ENCODE measurements around the gene RASA2.
"Not testable (repeated sequence)": the region's sequence is repeated elsewhere in the genome, so short reads cannot be mapped to it uniquely, and the experiment has no call there.

The RASA2 gene

GRCh38 chr3:141460097-141460704 is 26.6 kb upstream of the RASA2 start:
- DNase-seq = peak; percentile 89

- DNase-seq = no peak
These were observed 24.5 kb upstream of the RASA2 start for GRCh38 chr3:141462176-141462859.

- DNase-seq = no peak
These were observed 21.6 kb upstream of the RASA2 start for GRCh38 chr3:141465221-141465620.

- no peak for DNase-seq
These were observed 20.1 kb upstream of the RASA2 start for GRCh38 chr3:141466633-141467169.

GRCh38 chr3:141469720-141470119 is 17.1 kb upstream of the RASA2 start:
- no peak for DNase-seq

GRCh38 chr3:141471160-141471559 is 15.7 kb upstream of the RASA2 start:
- no peak for DNase-seq

- peak; percentile 46 for DNase-seq
These were observed 10.8 kb upstream of the RASA2 start for GRCh38 chr3:141476033-141476432.

- no peak for DNase-seq
These were observed 9.6 kb upstream of the RASA2 start for GRCh38 chr3:141477224-141477623.

GRCh38 chr3:141478139-141478538 is 8.7 kb upstream of the RASA2 start:
- DNase-seq = no peak

- not testable (repeated sequence) for DNase-seq
These were observed 8.0 kb upstream of the RASA2 start for GRCh38 chr3:141478840-141479239.

- DNase-seq = no peak
These were observed 4.4 kb upstream of the RASA2 start for GRCh38 chr3:141482245-141482922.

GRCh38 chr3:141484701-141485287 is 2.0 kb upstream of the RASA2 start:
- DNase-seq = no peak

- peak; percentile 31 for DNase-seq
These were observed 959 bp upstream of the RASA2 start for GRCh38 chr3:141485641-141486495.

GRCh38 chr3:141486496-141486745 is 406 bp upstream of the RASA2 start:
- DNase-seq = no peak

GRCh38 chr3:141487521-141488252 is 860 bp downstream of the RASA2 start:
- DNase-seq = peak; percentile 91

- DNase-seq = peak; percentile 56
These were observed 2.4 kb downstream of the RASA2 start for GRCh38 chr3:141489203-141489602.

- DNase-seq = no peak
These were observed 4.3 kb downstream of the RASA2 start for GRCh38 chr3:141491081-141491480.

- no peak for DNase-seq
These were observed 5.1 kb downstream of the RASA2 start for GRCh38 chr3:141491929-141492328.

GRCh38 chr3:141493184-141493583 is 6.4 kb downstream of the RASA2 start:
- DNase-seq = peak; percentile 39

GRCh38 chr3:141497589-141497988 is 10.8 kb downstream of the RASA2 start:
- not testable (repeated sequence) for DNase-seq

- DNase-seq = peak; percentile 95
These were observed 11.9 kb downstream of the RASA2 start for GRCh38 chr3:141498598-141499223.

GRCh38 chr3:141499284-141499683 is 12.5 kb downstream of the RASA2 start:
- no peak for DNase-seq
